Stimulated activated CD8-positive, alpha-beta memory T cell treated with anti-CD3 and anti-CD28 coated beads, Interleukin-4, amount 100 ng/mL, for 4 hours (primary cell): ENCODE data around the gene GLIPR1L2.
A peak's percentile ranks its signal among the peaks of the same experiment; 100 is the strongest.

Source experiments
- DNase-seq, 2 donors: peaks; one replicate each; pipeline ENCODE4 v3.0.0-alpha.2; 2020; ENCODE audit warnings: low read depth in 2 of 2, low spot score in 1 of 2

The GLIPR1L2 gene

GRCh38 chr12:75476071-75476470 is 85.2 kb downstream of the GLIPR1L2 start:
- no peak for DNase-seq

DNA sequence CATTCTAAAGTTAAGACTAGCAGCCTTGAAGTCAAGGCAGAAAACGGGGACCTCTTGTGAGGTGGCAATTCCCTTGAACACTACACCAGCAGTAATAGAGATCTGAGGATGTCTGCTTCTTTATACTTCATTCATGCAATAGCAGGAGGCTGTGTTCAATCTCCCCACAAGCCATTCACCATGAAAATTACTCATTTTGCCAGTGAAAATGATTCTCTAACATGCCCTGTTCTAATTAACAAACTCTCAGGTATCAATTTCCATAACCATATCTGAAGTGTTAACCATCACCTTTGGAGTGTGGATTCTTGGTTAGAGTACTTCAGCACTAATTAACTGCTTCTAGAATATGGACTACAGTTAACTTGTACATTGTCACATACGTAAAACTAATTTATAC is 86.2 kb downstream of the GLIPR1L2 start:
- no peak for DNase-seq

- DNase-seq: no peak
Observed at GRCh38 chr12:75478116-75478794, 87.4 kb downstream of the GLIPR1L2 start.

DNA sequence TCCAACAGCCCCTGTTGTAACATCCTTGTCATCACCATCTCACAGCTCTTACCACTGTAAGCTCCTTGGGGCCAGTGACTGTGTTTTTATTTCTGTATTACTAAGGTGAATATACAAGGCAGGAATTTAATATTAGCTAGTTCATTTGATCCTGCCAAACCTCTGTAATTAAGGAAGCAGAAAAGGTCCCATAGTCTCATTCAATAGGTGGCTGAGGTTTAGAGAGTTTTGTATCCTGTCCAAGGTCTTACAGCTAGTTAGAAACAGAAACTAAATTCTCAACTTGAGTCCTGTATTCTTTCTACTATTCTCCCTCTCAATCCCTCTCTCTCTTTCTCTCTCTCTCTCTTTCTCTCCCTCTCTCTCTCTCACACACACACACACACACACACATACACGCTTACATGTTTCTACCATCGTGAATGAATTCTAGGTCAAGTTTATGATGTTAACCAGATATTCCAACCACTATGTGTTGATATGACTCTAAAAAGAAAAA is 89.1 kb downstream of the GLIPR1L2 start:
- no peak for DNase-seq

DNA sequence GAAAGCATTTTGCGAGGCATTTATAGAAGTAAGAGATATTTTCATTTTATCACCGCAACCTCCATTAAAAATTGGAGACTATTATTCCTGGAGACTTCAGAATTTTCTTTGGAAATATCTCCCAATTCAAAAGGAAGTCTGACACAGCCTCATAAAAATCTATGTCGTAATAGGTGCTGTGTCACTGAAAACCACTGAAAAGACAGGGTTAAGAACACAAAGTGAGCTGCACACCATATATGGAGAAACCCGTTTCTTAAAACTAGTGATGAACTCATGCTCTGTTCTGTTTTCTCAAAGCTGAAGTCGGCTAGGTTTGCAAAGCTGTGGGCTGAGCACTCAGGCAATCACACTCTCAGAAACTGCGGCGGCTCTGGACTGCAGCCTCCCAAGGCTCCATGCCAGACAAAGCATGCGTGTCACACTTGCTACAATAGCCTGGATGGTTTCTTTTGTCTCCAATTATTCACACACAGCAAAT is 89.6 kb downstream of the GLIPR1L2 start, which contains the start of gene GLIPR1:
Gene GLIPR1 (plus strand): TSS at position 287 of the 481 bp plus-strand sequence. CDS start 126 bp downstream, at position 413.
- DNase-seq: peak; percentile 38 to 39

GRCh38 chr12:75481013-75481705 is 90.3 kb downstream of the GLIPR1L2 start:
- no peak for DNase-seq

DNA sequence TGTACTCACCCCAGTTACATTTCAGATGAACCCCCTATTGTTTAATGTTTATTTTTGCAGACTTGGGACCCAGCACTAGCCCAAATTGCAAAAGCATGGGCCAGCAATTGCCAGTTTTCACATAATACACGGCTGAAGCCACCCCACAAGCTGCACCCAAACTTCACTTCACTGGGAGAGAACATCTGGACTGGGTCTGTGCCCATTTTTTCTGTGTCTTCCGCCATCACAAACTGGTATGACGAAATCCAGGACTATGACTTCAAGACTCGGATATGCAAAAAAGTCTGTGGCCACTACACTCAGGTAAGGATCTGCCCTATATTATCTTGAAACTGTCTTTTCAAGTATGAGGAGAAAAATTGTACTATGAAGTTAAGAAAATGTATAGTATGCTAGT is 90.9 kb downstream of the GLIPR1L2 start:
- DNase-seq: no peak
